Skeletal muscle satellite cell (primary cell): Measurements from ENCODE around the gene STK26. TPM values are rescaled to one million over a fixed set of nuclear protein-coding genes. Genes with fewer than 3 reads are reported as not detected.
A peak's percentile ranks its signal among the peaks of the same experiment; 100 is the strongest.
"Not testable (repeated sequence)": the region's sequence is repeated elsewhere in the genome, so short reads cannot be mapped to it uniquely, and the experiment has no call there.

Experiments used
- H3K27me3 ChIP-seq: 2 replicates; pipeline ENCODE4 v1.7.0; 2013; ENCODE audit warnings: low read length; ENCODE audit not compliant: control insufficient read depth, insufficient read depth
- H3K36me3 ChIP-seq: 2 replicates; pipeline ENCODE4 v1.7.0; 2013; ENCODE audit warnings: mild to moderate bottlenecking, control low read depth, low read length; ENCODE audit not compliant: insufficient read depth
- H3K4me1 ChIP-seq: 2 replicates; pipeline ENCODE4 v1.7.0; 2013; ENCODE audit warnings: low read length; ENCODE audit not compliant: control insufficient read depth, insufficient read depth
- H3K4me2 ChIP-seq: 2 replicates; pipeline ENCODE4 v1.7.0; 2013; ENCODE audit warnings: mild to moderate bottlenecking, low read length
- H3K4me3 ChIP-seq: 2 replicates; pipeline ENCODE4 v1.7.0; 2013; ENCODE audit warnings: low read length
- H3K9ac ChIP-seq: 2 replicates; pipeline ENCODE4 v1.7.0; 2013; ENCODE audit warnings: mild to moderate bottlenecking, low read depth, low read length, moderate library complexity
- H3K9me3 ChIP-seq: replicated peaks from 2 replicates; pipeline ENCODE4 v1.7.0; 2013; ENCODE audit warnings: mild to moderate bottlenecking, control low read depth, low read length
- total RNA-seq: library from RNA; depleted of rRNA; stranded (reverse); fragments of >200 nt; gene quantifications from 2 replicates; pipeline ENCODE4 v1.2.3, GENCODE V29; 2012; rRNA removed

Gene STK26
- total RNA-seq = 9.2 and 15.5 TPM in 2 replicates

- H3K27me3 ChIP-seq = peaks cover 22% of the 10 kb centered on the region
- H3K36me3 ChIP-seq = no peaks in the 10 kb centered on the region
- H3K4me2 ChIP-seq = peak within 1 kb of the TSS; percentile 89
- peaks cover 4% of the 10 kb centered on the region for H3K4me1 ChIP-seq
- H3K4me3 ChIP-seq = peak within 1 kb of the TSS; percentile 83
- no peaks in the 10 kb centered on the region for H3K9me3 ChIP-seq
- H3K9ac ChIP-seq = peak within 1 kb of the TSS; percentile 75
Measured at GRCh38 chrX:132022967-132023895, at the start of gene STK26. STK26 (plus strand) TSS chrX:132023302; CDS start chrX:132023618, 316 bp downstream.

GRCh38 chrX:131975851-131976250, 47.3 kb upstream of the STK26 start:
- no peaks in the 10 kb centered on the region for H3K9me3 ChIP-seq
- H3K27me3 ChIP-seq = peaks cover 24% of the 10 kb centered on the region
- H3K9ac ChIP-seq = no peak overlapping the region
- no peaks in the 10 kb centered on the region for H3K4me1 ChIP-seq
- H3K4me2 ChIP-seq = no peak overlapping the region
- no peaks in the 10 kb centered on the region for H3K36me3 ChIP-seq
- H3K4me3 ChIP-seq = no peak overlapping the region

GRCh38 chrX:131977619-131978018, 45.5 kb upstream of the STK26 start:
- no peaks in the 10 kb centered on the region for H3K4me1 ChIP-seq
- H3K27me3 ChIP-seq = peaks cover 32% of the 10 kb centered on the region
- H3K9me3 ChIP-seq = no peaks in the 10 kb centered on the region
- H3K9ac ChIP-seq = no peak overlapping the region
- no peaks in the 10 kb centered on the region for H3K36me3 ChIP-seq
- no peak overlapping the region for H3K4me2 ChIP-seq
- H3K4me3 ChIP-seq = no peak overlapping the region

- Histone ChIP-seq H3K27me3 (peaks cover 36% of the 10 kb centered on the region), H3K9ac (no peak overlapping the region), H3K4me1 (no peaks in the 10 kb centered on the region), H3K36me3 (no peaks in the 10 kb centered on the region), H3K4me2 (no peak overlapping the region), H3K9me3 (no peaks in the 10 kb centered on the region), H3K4me3 (no peak overlapping the region)
Measured at GRCh38 chrX:131979116-131979515, 44.0 kb upstream of the STK26 start.

GRCh38 chrX:131985526-131986049, 37.5 kb upstream of the STK26 start:
- H3K27me3 ChIP-seq = peaks cover 51% of the 10 kb centered on the region
- no peaks in the 10 kb centered on the region for H3K4me1 ChIP-seq
- no peak overlapping the region for H3K4me2 ChIP-seq
- no peak overlapping the region for H3K9ac ChIP-seq
- no peaks in the 10 kb centered on the region for H3K9me3 ChIP-seq
- H3K4me3 ChIP-seq = no peak overlapping the region
- no peaks in the 10 kb centered on the region for H3K36me3 ChIP-seq

- Histone ChIP-seq H3K27me3 (peaks cover 41% of the 10 kb centered on the region), H3K4me1 (no peaks in the 10 kb centered on the region), H3K36me3 (no peaks in the 10 kb centered on the region), H3K9me3 (no peaks in the 10 kb centered on the region), H3K4me3 (no peak overlapping the region), H3K4me2 (no peak overlapping the region), H3K9ac (no peak overlapping the region)
Measured at GRCh38 chrX:131987252-131987651, 35.9 kb upstream of the STK26 start.

GRCh38 chrX:131988236-131988635, 34.9 kb upstream of the STK26 start:
- H3K27me3 ChIP-seq = peaks cover 31% of the 10 kb centered on the region
- no peak overlapping the region for H3K9ac ChIP-seq
- no peaks in the 10 kb centered on the region for H3K4me1 ChIP-seq
- no peaks in the 10 kb centered on the region for H3K9me3 ChIP-seq
- H3K36me3 ChIP-seq = no peaks in the 10 kb centered on the region
- H3K4me3 ChIP-seq = no peak overlapping the region
- no peak overlapping the region for H3K4me2 ChIP-seq

GRCh38 chrX:132001127-132001526, 22.0 kb upstream of the STK26 start:
- no peak overlapping the region for H3K4me2 ChIP-seq
- H3K4me1 ChIP-seq = no peaks in the 10 kb centered on the region

GRCh38 chrX:132004728-132005127, 18.4 kb upstream of the STK26 start:
- Histone ChIP-seq H3K36me3 (no peaks in the 10 kb centered on the region), H3K4me2 (no peak overlapping the region), H3K9ac (no peak overlapping the region), H3K4me1 (no peaks in the 10 kb centered on the region), H3K27me3 (peaks cover 21% of the 10 kb centered on the region), H3K9me3 (no peaks in the 10 kb centered on the region), H3K4me3 (no peak overlapping the region)

More at GRCh38 chrX:132001127-132001526, 22.0 kb upstream of the STK26 start:
- Histone ChIP-seq H3K4me3 (no peak overlapping the region), H3K9me3 (no peaks in the 10 kb centered on the region), H3K36me3 (no peaks in the 10 kb centered on the region), H3K9ac (no peak overlapping the region), H3K27me3 (peaks cover 7% of the 10 kb centered on the region)

GRCh38 chrX:132009350-132009749, 13.8 kb upstream of the STK26 start:
- Histone ChIP-seq H3K9me3 (no peaks in the 10 kb centered on the region), H3K4me3 (no peak overlapping the region), H3K4me1 (no peaks in the 10 kb centered on the region), H3K9ac (no peak overlapping the region), H3K4me2 (no peak overlapping the region), H3K27me3 (peaks cover 33% of the 10 kb centered on the region), H3K36me3 (no peaks in the 10 kb centered on the region)

- not testable (repeated sequence) for H3K4me1 ChIP-seq, H3K9ac ChIP-seq, H3K4me3 ChIP-seq, H3K4me2 ChIP-seq, H3K36me3 ChIP-seq, H3K9me3 ChIP-seq
- H3K27me3 ChIP-seq = peaks cover 35% of the 10 kb centered on the region
Measured at GRCh38 chrX:132010213-132010612, 12.9 kb upstream of the STK26 start.
